Measurements from ENCODE around the gene CUEDC2.

The CUEDC2 gene

DNA sequence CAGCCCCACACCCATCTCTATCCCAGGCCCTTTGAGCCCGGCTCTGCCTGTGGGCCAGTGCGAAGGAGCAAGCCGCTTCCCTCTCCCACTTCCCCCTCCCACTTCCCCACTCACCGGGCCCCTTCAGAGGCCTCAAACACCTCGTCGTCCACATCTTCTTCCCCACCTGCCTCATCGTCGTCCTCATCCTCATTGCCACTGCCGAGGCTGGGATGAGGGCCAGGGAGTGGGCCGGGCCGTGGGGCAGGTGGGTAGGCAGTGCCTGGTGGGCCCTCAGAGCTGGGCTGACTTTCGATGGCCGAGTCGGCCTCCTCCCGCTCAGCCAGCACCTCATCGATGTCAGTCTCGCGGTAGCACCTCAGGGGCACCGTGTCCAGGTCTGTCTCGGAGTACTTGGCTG lies 17.6 kb downstream of the CUEDC2 start:
- H3K4me2 ChIP-seq (ENCODE audit: low read length) = no peak overlapping the region; the same call in 1 of the 2 replicates
- no peak overlapping the region for H2AFZ ChIP-seq (ENCODE audit: low read depth, low read length)
- H4K20me1 ChIP-seq (ENCODE audit: insufficient read depth, low read length) = no peaks in the 10 kb centered on the region
- H3K9ac ChIP-seq (ENCODE audit: low read length) = no peak overlapping the region
- no peaks in the 10 kb centered on the region for H3K79me2 ChIP-seq (ENCODE audit: low read length)
- H3K9me3 ChIP-seq (ENCODE audit: insufficient read depth, low read length) = no peaks in the 10 kb centered on the region
- H3K4me3 ChIP-seq (ENCODE audit: low read length) = no peak overlapping the region
- H3K27me3 ChIP-seq (ENCODE audit: low read depth, low read length) = no peaks in the 10 kb centered on the region
- H3K4me1 ChIP-seq (ENCODE audit: low read length) = peaks cover 27% of the 10 kb centered on the region
- no peak overlapping the region for H3K27ac ChIP-seq (ENCODE audit: low read length)
- H3K36me3 ChIP-seq (replicated peaks; ENCODE audit: low read depth, low read length) = no peaks in the 10 kb centered on the region
- TF ChIP-seq EZH2phosphoT487 (IDR thresholded peaks at IDR 0.05; ENCODE audit: low read depth) = no peak
- TF ChIP-seq CTCF (IDR thresholded peaks at IDR 0.05; ENCODE audit: low read depth, low read length) = no peak

DNA sequence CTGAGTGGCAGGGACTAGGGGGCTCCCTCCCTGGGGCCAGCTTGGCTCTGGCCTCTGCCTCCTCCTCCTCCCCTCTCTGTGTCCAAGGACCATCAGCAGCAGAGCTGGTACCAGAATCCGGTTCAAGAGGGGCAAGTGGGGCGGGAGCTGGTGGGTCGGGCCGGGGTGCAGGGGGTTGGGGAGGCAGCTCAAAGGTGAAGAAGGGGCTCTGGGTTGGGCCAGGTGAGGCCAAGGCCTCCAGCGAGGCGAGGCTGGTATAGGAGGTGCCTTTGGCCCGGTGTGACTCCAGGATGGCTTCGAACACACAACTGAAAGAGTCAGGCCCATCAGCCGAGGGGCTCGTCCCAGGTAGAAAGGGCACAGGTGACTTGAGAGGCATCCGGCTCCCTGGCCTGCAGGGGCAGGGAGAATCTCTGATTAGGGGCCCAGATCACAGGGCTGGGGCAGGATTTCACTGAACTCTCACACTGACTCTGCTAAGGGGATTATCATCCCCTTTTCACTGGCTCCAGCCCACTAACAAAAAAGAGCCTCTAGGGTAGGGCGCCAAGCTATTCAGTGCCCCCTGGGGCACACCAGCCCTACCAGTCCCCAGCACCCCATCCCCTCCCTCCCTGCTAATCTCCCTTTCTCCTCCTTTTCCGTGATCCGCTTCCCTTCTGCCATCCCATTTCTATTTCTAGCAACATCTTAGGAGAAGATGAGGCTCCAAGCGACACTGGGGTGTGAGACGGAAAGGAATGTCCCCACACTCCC lies 18.4 kb downstream of the CUEDC2 start:
- no peaks in the 10 kb centered on the region for H3K27me3 ChIP-seq (ENCODE audit: low read depth, low read length)
- H3K4me3 ChIP-seq (ENCODE audit: low read length) = no peak overlapping the region
- H3K4me2 ChIP-seq (ENCODE audit: low read length) = no peak overlapping the region
- no peaks in the 10 kb centered on the region for H3K9me3 ChIP-seq (ENCODE audit: insufficient read depth, low read length)
- peaks cover 30% of the 10 kb centered on the region for H3K4me1 ChIP-seq (ENCODE audit: low read length)
- no peak overlapping the region for H3K27ac ChIP-seq (ENCODE audit: low read length)
- no peaks in the 10 kb centered on the region for H3K79me2 ChIP-seq (ENCODE audit: low read length)
- H4K20me1 ChIP-seq (ENCODE audit: insufficient read depth, low read length) = no peaks in the 10 kb centered on the region
- TF ChIP-seq EZH2phosphoT487 (IDR thresholded peaks at IDR 0.05; ENCODE audit: low read depth) (no peak), CTCF (IDR thresholded peaks at IDR 0.05; ENCODE audit: low read depth, low read length) (no peak)
- no peak overlapping the region for H2AFZ ChIP-seq (ENCODE audit: low read depth, low read length)
- H3K9ac ChIP-seq (ENCODE audit: low read length) = no peak overlapping the region
- no peaks in the 10 kb centered on the region for H3K36me3 ChIP-seq (replicated peaks; ENCODE audit: low read depth, low read length)

DNA sequence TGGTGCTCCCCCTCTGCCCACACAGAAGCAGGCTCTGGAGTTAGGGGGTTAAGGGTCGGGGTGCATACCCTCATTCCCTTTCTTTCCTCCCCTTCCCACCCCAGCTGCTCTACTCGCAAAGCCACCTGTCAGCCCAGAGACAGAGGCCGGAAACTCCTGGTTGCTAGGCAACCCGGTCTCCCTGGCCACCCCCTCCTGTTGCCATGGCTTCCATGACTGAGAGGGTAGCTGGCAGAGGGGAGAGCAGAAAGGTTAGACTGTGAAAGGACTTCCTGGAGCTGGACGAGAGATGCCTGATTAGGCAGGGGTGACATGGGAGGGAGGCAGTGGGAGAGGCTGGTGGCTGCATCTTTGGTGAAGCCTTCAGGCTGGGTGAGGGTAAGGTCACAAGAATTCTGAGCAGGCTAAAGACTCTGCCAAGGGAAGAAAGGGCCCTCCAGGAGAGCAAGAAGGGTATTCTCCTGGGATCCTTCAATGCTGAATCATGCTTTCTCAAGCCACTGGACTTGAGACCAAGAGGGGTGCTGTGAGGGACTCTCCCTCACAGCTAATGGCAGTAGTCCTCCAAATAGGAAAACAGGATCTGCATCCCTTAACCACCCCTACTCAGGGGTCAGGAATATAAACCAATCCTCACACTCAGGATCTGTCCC lies 19.2 kb downstream of the CUEDC2 start:
- no peak for TF ChIP-seq EZH2phosphoT487 (IDR thresholded peaks at IDR 0.05; ENCODE audit: low read depth)
- TF ChIP-seq CTCF (IDR thresholded peaks at IDR 0.05; ENCODE audit: low read depth, low read length) = no peak
- H4K20me1 ChIP-seq (ENCODE audit: insufficient read depth, low read length) = no peaks in the 10 kb centered on the region
- no peak overlapping the region for H3K4me3 ChIP-seq (ENCODE audit: low read length)
- no peaks in the 10 kb centered on the region for H3K27me3 ChIP-seq (ENCODE audit: low read depth, low read length)
- no peaks in the 10 kb centered on the region for H3K36me3 ChIP-seq (replicated peaks; ENCODE audit: low read depth, low read length)
- no peak overlapping the region for H2AFZ ChIP-seq (ENCODE audit: low read depth, low read length)
- H3K9me3 ChIP-seq (ENCODE audit: insufficient read depth, low read length) = no peaks in the 10 kb centered on the region
- no peak overlapping the region for H3K27ac ChIP-seq (ENCODE audit: low read length)
- peaks cover 33% of the 10 kb centered on the region for H3K4me1 ChIP-seq (ENCODE audit: low read length)
- H3K4me2 ChIP-seq (ENCODE audit: low read length) = no peak overlapping the region
- no peak overlapping the region for H3K9ac ChIP-seq (ENCODE audit: low read length)
- H3K79me2 ChIP-seq (ENCODE audit: low read length) = no peaks in the 10 kb centered on the region

GRCh38 chr10:102412293-102412692 lies 20.1 kb downstream of the CUEDC2 start:
- Histone ChIP-seq H4K20me1 (ENCODE audit: insufficient read depth, low read length) (no peaks in the 10 kb centered on the region), H3K9ac (ENCODE audit: low read length) (no peak overlapping the region), H3K27me3 (ENCODE audit: low read depth, low read length) (no peaks in the 10 kb centered on the region), H3K79me2 (ENCODE audit: low read length) (no peaks in the 10 kb centered on the region), H3K4me1 (ENCODE audit: low read length) (peaks cover 34% of the 10 kb centered on the region), H3K27ac (ENCODE audit: low read length) (no peak overlapping the region), H2AFZ (ENCODE audit: low read depth, low read length) (no peak overlapping the region), H3K36me3 (replicated peaks; ENCODE audit: low read depth, low read length) (no peaks in the 10 kb centered on the region), H3K4me2 (ENCODE audit: low read length) (no peak overlapping the region), H3K4me3 (ENCODE audit: low read length) (no peak overlapping the region), H3K9me3 (ENCODE audit: insufficient read depth, low read length) (no peaks in the 10 kb centered on the region)
- no peak for TF ChIP-seq EZH2phosphoT487 (IDR thresholded peaks at IDR 0.05; ENCODE audit: low read depth)

Data from OCI-LY3 (cell line).